GM12801 (cell line): ENCODE measurements around the gene ADCK2.

Source experiments
- CTCF ChIP-seq: IDR thresholded peaks from one replicate; pipeline ENCODE4 v1.5.1; 2011; ENCODE audit warnings: control low read depth; ENCODE audit not compliant: insufficient read length; ENCODE audit errors: extremely low read depth

ADCK2 gene

GRCh38 chr7:140635345-140635744 lies 37.4 kb upstream of the ADCK2 start:
- TF ChIP-seq CTCF, result no peak

- TF ChIP-seq CTCF, result no peak
These were observed 36.9 kb upstream of the ADCK2 start for GRCh38 chr7:140635816-140636215.

- no peak for TF ChIP-seq CTCF
These were observed 35.3 kb upstream of the ADCK2 start for GRCh38 chr7:140637400-140637799.

GRCh38 chr7:140638173-140638791 lies 34.5 kb upstream of the ADCK2 start:
- TF ChIP-seq CTCF, result no peak

- no peak for TF ChIP-seq CTCF
These were observed 33.2 kb upstream of the ADCK2 start for GRCh38 chr7:140639366-140640053.

GRCh38 chr7:140640060-140640637 lies 32.6 kb upstream of the ADCK2 start:
- no peak for TF ChIP-seq CTCF

GRCh38 chr7:140640727-140641523 lies 31.8 kb upstream of the ADCK2 start, which contains the start of gene DENND2A:
Gene DENND2A (minus strand): TSS chr7:140640813. CDS start chr7:140602397, 38,416 bp downstream.
- TF ChIP-seq CTCF, result no peak
